T-helper 1 cell treated with Interleukin-12 subunit alpha and Interleukin-12 subunit beta and Interleukin-4 antibody, amounts not matched to agents 30 μg/mL and 1 μg/mL, for 36 hours (primary cell): ENCODE results near the gene LACTB.
"Not testable (repeated sequence)": the region's sequence is repeated elsewhere in the genome, so short reads cannot be mapped to it uniquely, and the experiment has no call there.

Experiments
- H3K27ac Mint-ChIP-seq: one replicate; pipeline ENCODE4 v1.8.0; 2021; ENCODE audit warnings: mild to moderate bottlenecking, mixed read lengths
- H3K27me3 Mint-ChIP-seq: one replicate; pipeline ENCODE4 v1.8.0; 2021; ENCODE audit warnings: low read depth, mixed read lengths
- H3K36me3 Mint-ChIP-seq: one replicate; pipeline ENCODE4 v1.8.0; 2021; ENCODE audit warnings: low read depth, mixed read lengths
- H3K4me1 Mint-ChIP-seq: one replicate; pipeline ENCODE4 v1.8.0; 2021; ENCODE audit warnings: low read depth, mixed read lengths
- H3K4me3 Mint-ChIP-seq: one replicate; pipeline ENCODE4 v1.8.0; 2021; ENCODE audit warnings: mild to moderate bottlenecking, moderate library complexity, mixed read lengths
- H3K9me3 Mint-ChIP-seq: one replicate; pipeline ENCODE4 v1.8.0; 2021; ENCODE audit warnings: mixed read lengths

The LACTB gene

GRCh38 chr15:63103416-63103815 lies 18.2 kb upstream of the LACTB start:
- Mint-ChIP-seq H3K9me3 (peaks cover 10% of the 10 kb centered on the region), H3K4me1 (no peaks in the 10 kb centered on the region), H3K27ac (no peak overlapping the region), H3K27me3 (no peaks in the 10 kb centered on the region), H3K36me3 (no peaks in the 10 kb centered on the region), H3K4me3 (no peak overlapping the region)

- no peaks in the 10 kb centered on the region for H3K36me3 Mint-ChIP-seq
- peaks cover 10% of the 10 kb centered on the region for H3K9me3 Mint-ChIP-seq
- peaks cover 12% of the 10 kb centered on the region for H3K27me3 Mint-ChIP-seq
- no peaks in the 10 kb centered on the region for H3K4me1 Mint-ChIP-seq
- no peak overlapping the region for H3K27ac Mint-ChIP-seq
- H3K4me3 Mint-ChIP-seq, result no peak overlapping the region
Measured at GRCh38 chr15:63104727-63105126, 16.9 kb upstream of the LACTB start.

- not testable (repeated sequence) for H3K36me3 Mint-ChIP-seq, H3K27ac Mint-ChIP-seq, H3K4me1 Mint-ChIP-seq, H3K4me3 Mint-ChIP-seq
- Mint-ChIP-seq H3K9me3 (peaks cover 10% of the 10 kb centered on the region), H3K27me3 (peaks cover 15% of the 10 kb centered on the region)
Measured at GRCh38 chr15:63105354-63105753, 16.3 kb upstream of the LACTB start.

- no peaks in the 10 kb centered on the region for H3K36me3 Mint-ChIP-seq
Measured at GRCh38 chr15:63107895-63108546, 13.6 kb upstream of the LACTB start.

GRCh38 chr15:63109498-63109897 lies 12.2 kb upstream of the LACTB start:
- Mint-ChIP-seq H3K27me3 (peaks cover 15% of the 10 kb centered on the region), H3K4me1 (no peaks in the 10 kb centered on the region), H3K9me3 (peaks cover 10% of the 10 kb centered on the region), H3K36me3 (no peaks in the 10 kb centered on the region), H3K27ac (no peak overlapping the region), H3K4me3 (no peak overlapping the region)

More at GRCh38 chr15:63107895-63108546, 13.6 kb upstream of the LACTB start:
- Mint-ChIP-seq H3K27me3 (peaks cover 15% of the 10 kb centered on the region), H3K9me3 (peaks cover 10% of the 10 kb centered on the region), H3K27ac (no peak overlapping the region), H3K4me1 (no peaks in the 10 kb centered on the region), H3K4me3 (no peak overlapping the region)

- Mint-ChIP-seq H3K27me3 (peaks cover 15% of the 10 kb centered on the region), H3K27ac (no peak overlapping the region), H3K4me1 (no peaks in the 10 kb centered on the region), H3K4me3 (no peak overlapping the region), H3K36me3 (no peaks in the 10 kb centered on the region), H3K9me3 (peaks cover 10% of the 10 kb centered on the region)
Measured at GRCh38 chr15:63109920-63110319, 11.7 kb upstream of the LACTB start.

- H3K4me3 Mint-ChIP-seq, result no peak overlapping the region
- peaks cover 4% of the 10 kb centered on the region for H3K9me3 Mint-ChIP-seq
- peaks cover 15% of the 10 kb centered on the region for H3K27me3 Mint-ChIP-seq
- H3K4me1 Mint-ChIP-seq, result no peaks in the 10 kb centered on the region
- no peak overlapping the region for H3K27ac Mint-ChIP-seq
- H3K36me3 Mint-ChIP-seq, result no peaks in the 10 kb centered on the region
Measured at GRCh38 chr15:63110428-63111026, 11.1 kb upstream of the LACTB start.

GRCh38 chr15:63111481-63111880 lies 10.2 kb upstream of the LACTB start:
- Mint-ChIP-seq H3K36me3 (no peaks in the 10 kb centered on the region), H3K27ac (no peak overlapping the region), H3K4me1 (no peaks in the 10 kb centered on the region)

GRCh38 chr15:63112871-63113270 lies 8.8 kb upstream of the LACTB start:
- H3K27me3 Mint-ChIP-seq, result peaks cover 19% of the 10 kb centered on the region
- H3K27ac Mint-ChIP-seq, result no peak overlapping the region
- no peaks in the 10 kb centered on the region for H3K9me3 Mint-ChIP-seq
- no peak overlapping the region for H3K4me3 Mint-ChIP-seq
- no peaks in the 10 kb centered on the region for H3K36me3 Mint-ChIP-seq
- no peaks in the 10 kb centered on the region for H3K4me1 Mint-ChIP-seq

More at GRCh38 chr15:63111481-63111880, 10.2 kb upstream of the LACTB start:
- H3K4me3 Mint-ChIP-seq, result no peak overlapping the region
- H3K27me3 Mint-ChIP-seq, result peaks cover 15% of the 10 kb centered on the region
- no peaks in the 10 kb centered on the region for H3K9me3 Mint-ChIP-seq

GRCh38 chr15:63114465-63114864 lies 7.2 kb upstream of the LACTB start:
- Mint-ChIP-seq H3K27me3 (peaks cover 9% of the 10 kb centered on the region), H3K4me3 (no peak overlapping the region), H3K36me3 (peaks cover under 1% of the 10 kb centered on the region), H3K4me1 (no peaks in the 10 kb centered on the region), H3K9me3 (peaks cover 4% of the 10 kb centered on the region), H3K27ac (no peak overlapping the region)

GRCh38 chr15:63118854-63119253 lies 2.8 kb upstream of the LACTB start:
- H3K27ac Mint-ChIP-seq, result no peak overlapping the region
- H3K36me3 Mint-ChIP-seq, result peaks cover 12% of the 10 kb centered on the region
- peaks cover 4% of the 10 kb centered on the region for H3K27me3 Mint-ChIP-seq
- H3K4me3 Mint-ChIP-seq, result no peak overlapping the region
- peaks cover 11% of the 10 kb centered on the region for H3K4me1 Mint-ChIP-seq
- peaks cover 24% of the 10 kb centered on the region for H3K9me3 Mint-ChIP-seq

- Mint-ChIP-seq H3K27ac (peak overlapping the region; percentile 89), H3K36me3 (peaks cover 27% of the 10 kb centered on the region), H3K27me3 (peaks cover 1% of the 10 kb centered on the region), H3K4me3 (peak overlapping the region; percentile 95), H3K9me3 (peaks cover 24% of the 10 kb centered on the region), H3K4me1 (peaks cover 12% of the 10 kb centered on the region)
Measured at GRCh38 chr15:63122002-63122875, 578 bp downstream of the LACTB start.

GRCh38 chr15:63124506-63124905 lies 2.8 kb downstream of the LACTB start:
- Mint-ChIP-seq H3K27me3 (no peaks in the 10 kb centered on the region), H3K36me3 (peaks cover 28% of the 10 kb centered on the region), H3K4me3 (no peak overlapping the region), H3K9me3 (peaks cover 20% of the 10 kb centered on the region), H3K4me1 (peaks cover 12% of the 10 kb centered on the region), H3K27ac (no peak overlapping the region)

- H3K27me3 Mint-ChIP-seq, result no peaks in the 10 kb centered on the region
- H3K4me3 Mint-ChIP-seq, result no peak overlapping the region
- no peak overlapping the region for H3K27ac Mint-ChIP-seq
- peaks cover 7% of the 10 kb centered on the region for H3K4me1 Mint-ChIP-seq
- no peaks in the 10 kb centered on the region for H3K9me3 Mint-ChIP-seq
- H3K36me3 Mint-ChIP-seq, result peaks cover 24% of the 10 kb centered on the region
Measured at GRCh38 chr15:63126726-63127125, 5.1 kb downstream of the LACTB start.

GRCh38 chr15:63133786-63134185 lies 12.1 kb downstream of the LACTB start:
- H3K4me1 Mint-ChIP-seq, result peaks cover 3% of the 10 kb centered on the region
- H3K27ac Mint-ChIP-seq, result no peak overlapping the region
- no peaks in the 10 kb centered on the region for H3K27me3 Mint-ChIP-seq
- H3K9me3 Mint-ChIP-seq, result no peaks in the 10 kb centered on the region
- H3K4me3 Mint-ChIP-seq, result no peak overlapping the region
- peaks cover 17% of the 10 kb centered on the region for H3K36me3 Mint-ChIP-seq
